Measurements from ENCODE around the gene WDR93. TPM values are rescaled to one million over a fixed set of nuclear protein-coding genes. Genes with fewer than 3 reads are reported as not detected.
A peak's percentile ranks its signal among the peaks of the same experiment; 100 is the strongest.

WDR93 gene
- total RNA-seq, 1 donor from 2014 or later = not detected

- H3K4me3 Mint-ChIP-seq = no peak overlapping the region
- intact Hi-C loops (cut with micrococcal nuclease) = no loop called here
- no peaks in the 10 kb centered on the region for H3K36me3 Mint-ChIP-seq (ENCODE audit: low read depth)
- DNase-seq = no peak
- H3K4me1 Mint-ChIP-seq = peaks cover 2% of the 10 kb centered on the region
- H3K27ac Mint-ChIP-seq = no peak overlapping the region
- no peaks in the 10 kb centered on the region for H3K9me3 Mint-ChIP-seq
- H3K27me3 Mint-ChIP-seq = peaks cover 20% of the 10 kb centered on the region
Measured at GRCh38 chr15:89735773-89736172, 45.2 kb downstream of the WDR93 start.

GRCh38 chr15:89740137-89740536 is 49.5 kb downstream of the WDR93 start:
- H3K4me3 Mint-ChIP-seq = peak overlapping the region; percentile 12
- H3K9me3 Mint-ChIP-seq = no peaks in the 10 kb centered on the region
- peaks cover 2% of the 10 kb centered on the region for H3K4me1 Mint-ChIP-seq
- intact Hi-C loops (cut with micrococcal nuclease) = loop anchor here (2.0 to 5.0 kb wide), 2 partner anchors 137 to 347 kb away; no protein-coding TSS in a partner anchor
- H3K27me3 Mint-ChIP-seq = peaks cover 12% of the 10 kb centered on the region
- no peak overlapping the region for H3K27ac Mint-ChIP-seq
- H3K36me3 Mint-ChIP-seq (ENCODE audit: low read depth) = no peaks in the 10 kb centered on the region
- DNase-seq = peak; percentile 90

- Mint-ChIP-seq H3K27me3 (peaks cover 6% of the 10 kb centered on the region), H3K4me3 (no peak overlapping the region), H3K4me1 (peaks cover 2% of the 10 kb centered on the region), H3K27ac (no peak overlapping the region), H3K36me3 (ENCODE audit: low read depth) (no peaks in the 10 kb centered on the region), H3K9me3 (no peaks in the 10 kb centered on the region)
- DNase-seq = no peak
- intact Hi-C loops (cut with micrococcal nuclease) = loop anchor here (5.0 kb wide), 1 partner anchor 134 kb away; no protein-coding TSS in a partner anchor
Measured at GRCh38 chr15:89743011-89743410, 52.4 kb downstream of the WDR93 start.

GRCh38 chr15:89743594-89743993 is 53.0 kb downstream of the WDR93 start:
- no peaks in the 10 kb centered on the region for H3K9me3 Mint-ChIP-seq
- no peak overlapping the region for H3K27ac Mint-ChIP-seq
- no peaks in the 10 kb centered on the region for H3K36me3 Mint-ChIP-seq (ENCODE audit: low read depth)
- DNase-seq = no peak
- intact Hi-C loops (cut with micrococcal nuclease) = loop anchor here (5.0 kb wide), 1 partner anchor 134 kb away; no protein-coding TSS in a partner anchor
- peaks cover 9% of the 10 kb centered on the region for H3K27me3 Mint-ChIP-seq
- no peak overlapping the region for H3K4me3 Mint-ChIP-seq
- peaks cover 2% of the 10 kb centered on the region for H3K4me1 Mint-ChIP-seq

GRCh38 chr15:89745131-89745530 is 54.5 kb downstream of the WDR93 start:
- H3K4me1 Mint-ChIP-seq = peaks cover 3% of the 10 kb centered on the region
- peaks cover 20% of the 10 kb centered on the region for H3K27me3 Mint-ChIP-seq
- DNase-seq = no peak
- no peak overlapping the region for H3K27ac Mint-ChIP-seq
- H3K36me3 Mint-ChIP-seq (ENCODE audit: low read depth) = no peaks in the 10 kb centered on the region
- no peak overlapping the region for H3K4me3 Mint-ChIP-seq
- no peaks in the 10 kb centered on the region for H3K9me3 Mint-ChIP-seq
- intact Hi-C loops (cut with micrococcal nuclease) = no loop called here

GRCh38 chr15:89745768-89746167 is 55.2 kb downstream of the WDR93 start:
- H3K4me1 Mint-ChIP-seq = peaks cover 2% of the 10 kb centered on the region
- H3K27me3 Mint-ChIP-seq = peaks cover 20% of the 10 kb centered on the region
- DNase-seq = no peak
- H3K4me3 Mint-ChIP-seq = no peak overlapping the region
- no peaks in the 10 kb centered on the region for H3K36me3 Mint-ChIP-seq (ENCODE audit: low read depth)
- H3K27ac Mint-ChIP-seq = no peak overlapping the region
- no peaks in the 10 kb centered on the region for H3K9me3 Mint-ChIP-seq
- intact Hi-C loops (cut with micrococcal nuclease) = no loop called here

GRCh38 chr15:89746386-89746780 is 55.8 kb downstream of the WDR93 start:
- Mint-ChIP-seq H3K4me3 (no peak overlapping the region), H3K4me1 (peaks cover 2% of the 10 kb centered on the region)

GRCh38 chr15:89747708-89748682 is 57.4 kb downstream of the WDR93 start:
- H3K9me3 Mint-ChIP-seq = no peaks in the 10 kb centered on the region
- H3K27me3 Mint-ChIP-seq = peaks cover 24% of the 10 kb centered on the region
- H3K36me3 Mint-ChIP-seq (ENCODE audit: low read depth) = no peaks in the 10 kb centered on the region
- no peak overlapping the region for H3K4me3 Mint-ChIP-seq
- H3K27ac Mint-ChIP-seq = no peak overlapping the region
- intact Hi-C loops (cut with micrococcal nuclease) = no loop called here
- peaks cover 2% of the 10 kb centered on the region for H3K4me1 Mint-ChIP-seq
- DNase-seq = no peak

More at GRCh38 chr15:89746386-89746780, 55.8 kb downstream of the WDR93 start:
- H3K36me3 Mint-ChIP-seq (ENCODE audit: low read depth) = no peaks in the 10 kb centered on the region
- H3K27me3 Mint-ChIP-seq = peaks cover 20% of the 10 kb centered on the region
- DNase-seq = no peak
- intact Hi-C loops (cut with micrococcal nuclease) = no loop called here
- H3K27ac Mint-ChIP-seq = no peak overlapping the region
- H3K9me3 Mint-ChIP-seq = no peaks in the 10 kb centered on the region

GRCh38 chr15:89749054-89749453 is 58.4 kb downstream of the WDR93 start:
- Mint-ChIP-seq H3K4me1 (peaks cover 2% of the 10 kb centered on the region), H3K27ac (no peak overlapping the region), H3K36me3 (ENCODE audit: low read depth) (no peaks in the 10 kb centered on the region), H3K9me3 (no peaks in the 10 kb centered on the region), H3K4me3 (no peak overlapping the region), H3K27me3 (peaks cover 30% of the 10 kb centered on the region)
- no peak for DNase-seq
- intact Hi-C loops (cut with micrococcal nuclease) = no loop called here

- intact Hi-C loops (cut with micrococcal nuclease) = no loop called here
- no peak overlapping the region for H3K27ac Mint-ChIP-seq
- no peaks in the 10 kb centered on the region for H3K36me3 Mint-ChIP-seq (ENCODE audit: low read depth)
- peaks cover 31% of the 10 kb centered on the region for H3K27me3 Mint-ChIP-seq
- H3K9me3 Mint-ChIP-seq = no peaks in the 10 kb centered on the region
- no peak for DNase-seq
- H3K4me3 Mint-ChIP-seq = peak overlapping the region; percentile 80
- H3K4me1 Mint-ChIP-seq = peaks cover 2% of the 10 kb centered on the region
Measured at GRCh38 chr15:89749526-89749925, 58.9 kb downstream of the WDR93 start.

GRCh38 chr15:89749951-89750559 is 59.4 kb downstream of the WDR93 start:
- DNase-seq = peak; percentile 66
- peak overlapping the region; percentile 34 for H3K27ac Mint-ChIP-seq

GRCh38 chr15:89750560-89751542 is 60.2 kb downstream of the WDR93 start, which contains the start of gene MESP1:
Gene MESP1 (minus strand): TSS chr15:89751249. CDS start chr15:89751231, 18 bp downstream.
- Mint-ChIP-seq H3K27ac (peak within 1 kb of the TSS; percentile 43), H3K36me3 (ENCODE audit: low read depth) (no peaks in the 10 kb centered on the region), H3K4me1 (peaks cover 2% of the 10 kb centered on the region), H3K9me3 (no peaks in the 10 kb centered on the region), H3K4me3 (peak within 1 kb of the TSS; percentile 80), H3K27me3 (peaks cover 38% of the 10 kb centered on the region)
- peak; percentile 96 for DNase-seq
- intact Hi-C loops (cut with micrococcal nuclease) = loop anchor here (5.0 kb wide), 1 partner anchor 141 kb away; the partner anchor contains the start of gene AP3S2

More at GRCh38 chr15:89749951-89750559, 59.4 kb downstream of the WDR93 start:
- Mint-ChIP-seq H3K4me1 (peaks cover 2% of the 10 kb centered on the region), H3K9me3 (no peaks in the 10 kb centered on the region), H3K4me3 (peak overlapping the region; percentile 80), H3K36me3 (ENCODE audit: low read depth) (no peaks in the 10 kb centered on the region), H3K27me3 (peaks cover 35% of the 10 kb centered on the region)
- intact Hi-C loops (cut with micrococcal nuclease) = loop anchor here (5.0 kb wide), 1 partner anchor 142 kb away; the partner anchor contains the start of gene AP3S2

GRCh38 chr15:89751748-89752147 is 61.1 kb downstream of the WDR93 start:
- peaks cover 2% of the 10 kb centered on the region for H3K4me1 Mint-ChIP-seq
- H3K9me3 Mint-ChIP-seq = no peaks in the 10 kb centered on the region

More at GRCh38 chr15:89751748-89752147, 61.1 kb downstream of the WDR93 start:
- Mint-ChIP-seq H3K27ac (no peak overlapping the region), H3K4me3 (peak overlapping the region; percentile 23), H3K27me3 (peaks cover 39% of the 10 kb centered on the region), H3K36me3 (ENCODE audit: low read depth) (no peaks in the 10 kb centered on the region)
- intact Hi-C loops (cut with micrococcal nuclease) = loop anchor here (5.0 kb wide), 1 partner anchor 141 kb away; the partner anchor contains the start of gene AP3S2
- DNase-seq = no peak

Measured in activated CD4-positive, alpha-beta T cell treated with anti-CD3 and anti-CD28 coated beads, Interleukin-2, amount 10 ng/mL, durations not matched to agents 24 days and 14 days (primary cell).